GM12865 (cell line): Measurements from ENCODE around the gene FERMT2.
"Not testable (repeated sequence)": the region's sequence is repeated elsewhere in the genome, so short reads cannot be mapped to it uniquely, and the experiment has no call there.

Experiments
- DNase-seq: peaks from one replicate; pipeline ENCODE4 v3.0.0; 2010; ENCODE audit warnings: low read depth
- H3K4me3 ChIP-seq: 2 replicates; pipeline ENCODE4 v1.5.1; 2011; ENCODE audit warnings: mild to moderate bottlenecking, low read depth, low read length, control low read depth
- CTCF ChIP-seq: IDR thresholded peaks from 2 replicates; pipeline ENCODE4 v1.5.1; 2011; ENCODE audit warnings: low read length, control low read depth, low read depth, inconsistent platforms; ENCODE audit not compliant: insufficient read depth; ENCODE audit errors: missing control alignments

Gene FERMT2

GRCh38 chr14:52873694-52874093 lies 77.2 kb downstream of the FERMT2 start:
- DNase-seq = no peak

GRCh38 chr14:52873065-52873464 lies 77.8 kb downstream of the FERMT2 start:
- no peak for DNase-seq
- no peak overlapping the region for H3K4me3 ChIP-seq
- TF ChIP-seq CTCF = no peak

More at GRCh38 chr14:52873694-52874093, 77.2 kb downstream of the FERMT2 start:
- H3K4me3 ChIP-seq = no peak overlapping the region
- TF ChIP-seq CTCF = no peak

- no peak overlapping the region for H3K4me3 ChIP-seq
- TF ChIP-seq CTCF = no peak
- no peak for DNase-seq
Observed at GRCh38 chr14:52871606-52872005, 79.2 kb downstream of the FERMT2 start.

- no peak for TF ChIP-seq CTCF
- no peak for DNase-seq
- no peak overlapping the region for H3K4me3 ChIP-seq
Observed at GRCh38 chr14:52868911-52869618, 81.8 kb downstream of the FERMT2 start.

GRCh38 chr14:52864893-52865292 lies 86.0 kb downstream of the FERMT2 start:
- not testable (repeated sequence) for DNase-seq, H3K4me3 ChIP-seq

- no peak for TF ChIP-seq CTCF
- H3K4me3 ChIP-seq = no peak overlapping the region
- DNase-seq = no peak
Observed at GRCh38 chr14:52863334-52863700, 87.5 kb downstream of the FERMT2 start.

- no peak for DNase-seq
- H3K4me3 ChIP-seq = no peak overlapping the region
- no peak for TF ChIP-seq CTCF
Observed at GRCh38 chr14:52862632-52863333, 88.1 kb downstream of the FERMT2 start.
